ENCODE data around the gene MANEAL. TPM values are rescaled to one million over a fixed set of nuclear protein-coding genes. Genes with fewer than 3 reads are reported as not detected.
"Not testable (repeated sequence)": the region's sequence is repeated elsewhere in the genome, so short reads cannot be mapped to it uniquely, and the experiment has no call there.

The MANEAL gene
- total and polyA plus RNA-seq, 2 of the 13 experiments (the other 11 are each of a cell fraction or from before 2014, with no cell fraction given): 20.8 to 26.4 TPM

DNA sequence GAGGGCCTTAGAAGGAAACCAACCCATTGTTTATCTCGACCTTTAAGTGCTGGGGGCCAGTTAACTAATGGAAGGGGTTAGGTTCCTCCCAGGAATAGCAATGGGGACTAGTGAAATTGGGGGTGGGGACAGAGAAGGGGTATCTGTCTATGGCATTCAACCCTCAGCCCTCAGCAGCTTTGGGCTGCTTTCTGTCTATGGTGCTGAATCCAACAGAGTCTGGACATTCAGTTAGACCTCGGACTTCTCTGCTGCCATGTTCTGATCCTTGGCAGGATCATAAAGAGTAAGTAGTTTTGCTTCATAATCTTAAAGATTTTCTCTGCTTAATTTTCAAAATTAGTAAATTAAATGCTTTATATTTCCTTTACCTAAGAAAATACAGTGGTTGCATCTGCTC is 26.2 kb upstream of the MANEAL start:
- intact Hi-C loops (cut with micrococcal nuclease; ENCODE audit: unreplicated experiment) (no loop called here), in situ Hi-C loops (cut with HindIII; ENCODE audit: extremely low pct_ligation_motif_present, low pct_unique_long_range_greater_than_20kb) (no loop called here)
- ChIA-PET CTCF (ENCODE audit: low intra/inter-chr PET ratio, low total read pairs) (no interaction called here), POLR2A (no interaction called here)
- no peak for DNase-seq (ENCODE audit: low spot score)
- no TSS peak for BruUV-seq (replicated peaks)
- no peak for TF ChIP-seq RAD21 (CRISPR knock-in tag; IDR thresholded peaks at IDR 0.05)
- peak in 1 of 2 experiments; percentile 37; a peak in 1 of 4 replicates for TF ChIP-seq REST (IDR thresholded peaks at IDR 0.05; ENCODE audit: borderline replicate concordance in 1 of 2, low read depth in 1 of 2, low read length in 2 of 2)
- no peak overlapping the region for H3K4me3 ChIP-seq (replicated peaks in 1 of 3; ENCODE audit: insufficient read depth in 1 of 3, low read depth in 2 of 3, low read length in 3 of 3)
- no peak overlapping the region for H3K27ac ChIP-seq (ENCODE audit: extremely low read length, insufficient read depth, low read length)
- ATAC-seq: no peak
- H2AFZ ChIP-seq (ENCODE audit: low read length): no peak overlapping the region
- H4K20me1 ChIP-seq (ENCODE audit: insufficient read depth, low read length): no peaks in the 10 kb centered on the region
- no peak overlapping the region for H3K4me2 ChIP-seq (ENCODE audit: low read depth, low read length)
- H3K9ac ChIP-seq (ENCODE audit: insufficient read depth, low read depth, low read length): no peak overlapping the region
- H3K9me3 ChIP-seq (ENCODE audit: low read length): no peaks in the 10 kb centered on the region
- H3K36me3 ChIP-seq (replicated peaks in 1 of 2; ENCODE audit: control insufficient read depth in 1 of 2, insufficient read depth in 2 of 2, low read length in 2 of 2): no peaks in the 10 kb centered on the region
- H3K79me2 ChIP-seq (ENCODE audit: insufficient read depth, low read length): no peaks in the 10 kb centered on the region
- peaks cover 0 to 38% of the 10 kb centered on the region in 2 experiments; a peak in 4 of 5 replicates for H3K27me3 ChIP-seq (ENCODE audit: control insufficient read depth in 1 of 2, insufficient read depth in 2 of 2, low read length in 2 of 2)
- WGBS (ENCODE audit: low lambda C conversion rate): 5% methylated on average over 2 of the region's 2 CpGs
- FAIRE-seq: no peak
- peaks cover 6% of the 10 kb centered on the region; the same call in 1 of the 2 replicates for H3K4me1 ChIP-seq (ENCODE audit: insufficient read depth, low read length)

DNA sequence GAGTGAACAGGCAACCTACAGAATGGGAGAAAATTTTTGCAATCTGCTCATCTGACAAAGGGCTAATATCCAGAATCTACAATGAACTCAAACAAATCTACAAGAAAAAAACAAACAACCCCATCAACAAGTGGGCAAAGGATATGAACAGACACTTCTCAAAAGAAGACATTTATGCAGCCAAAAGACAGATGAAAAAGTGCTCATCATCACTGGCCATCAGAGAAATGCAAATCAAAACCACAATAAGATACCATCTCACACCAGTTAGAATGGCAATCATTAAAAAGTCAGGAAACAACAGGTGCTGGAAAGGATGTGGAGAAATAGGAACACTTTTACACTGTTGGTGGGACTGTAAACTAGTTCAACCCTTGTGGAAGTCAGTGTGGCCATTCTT is 22.2 kb upstream of the MANEAL start:
- CTCF ChIA-PET (ENCODE audit: low intra/inter-chr PET ratio, low total read pairs); H3K9me3 ChIP-seq (ENCODE audit: low read length); FAIRE-seq; H3K4me1 ChIP-seq (ENCODE audit: insufficient read depth, low read length); DNase-seq (ENCODE audit: low spot score); BruUV-seq (replicated peaks); H4K20me1 ChIP-seq (ENCODE audit: insufficient read depth, low read length); H3K9ac ChIP-seq (ENCODE audit: insufficient read depth, low read depth, low read length); H2AFZ ChIP-seq (ENCODE audit: low read length); H3K36me3 ChIP-seq (replicated peaks in 1 of 2; ENCODE audit: control insufficient read depth in 1 of 2, insufficient read depth in 2 of 2, low read length in 2 of 2); POLR2A ChIA-PET; H3K4me2 ChIP-seq (ENCODE audit: low read depth, low read length); intact Hi-C loops (cut with micrococcal nuclease; ENCODE audit: unreplicated experiment); H3K4me3 ChIP-seq (replicated peaks in 1 of 3; ENCODE audit: insufficient read depth in 1 of 3, low read depth in 2 of 3, low read length in 3 of 3); H3K79me2 ChIP-seq (ENCODE audit: insufficient read depth, low read length); H3K27ac ChIP-seq (ENCODE audit: extremely low read length, insufficient read depth, low read length); ATAC-seq; in situ Hi-C loops (cut with HindIII; ENCODE audit: extremely low pct_ligation_motif_present, low pct_unique_long_range_greater_than_20kb): not testable (repeated sequence)
- H3K27me3 ChIP-seq (ENCODE audit: control insufficient read depth in 1 of 2, insufficient read depth in 2 of 2, low read length in 2 of 2): peaks cover 0 to 10% of the 10 kb centered on the region in 2 experiments; a peak in 2 of 5 replicates

Measured in HepG2 (cell line).